Neural progenitor cell (in vitro differentiated cells): Measurements from ENCODE around the gene KCNMA1. TPM values are rescaled to one million over a fixed set of nuclear protein-coding genes. Genes with fewer than 3 reads are reported as not detected.

Source experiments
- DNase-seq: peaks from one replicate; pipeline ENCODE4 v3.0.0-alpha.2; 2016; ENCODE audit warnings: low spot score
- H2AFZ ChIP-seq: fragments of 200-600 bp; sonication (generic); replicated peaks from 2 replicates; pipeline ENCODE4 v1.6.1; 2016; ENCODE audit warnings: antibody characterized with exemption
- H3F3A ChIP-seq: fragments of 200-600 bp; sonication (generic); 2 replicates; pipeline ENCODE4 v1.6.1; 2016; ENCODE audit warnings: antibody characterized with exemption, low read depth
- H3K27ac ChIP-seq: fragments of 200-600 bp; sonication (generic); 2 replicates; pipeline ENCODE4 v1.5.1; 2016; ENCODE audit warnings: mild to moderate bottlenecking
- H3K27me3 ChIP-seq: fragments of 200-600 bp; sonication (generic); 2 replicates; pipeline ENCODE4 v1.6.1; 2016; ENCODE audit warnings: mild to moderate bottlenecking, moderate library complexity
- H3K36me3 ChIP-seq: fragments of 200-600 bp; sonication (generic); 2 replicates; pipeline ENCODE4 v1.5.1; 2016
- H3K4me1 ChIP-seq: fragments of 200-600 bp; sonication (generic); 2 replicates; pipeline ENCODE4 v1.6.1; 2016; ENCODE audit warnings: mixed run types
- H3K4me2 ChIP-seq: fragments of 200-600 bp; sonication (generic); 2 replicates; pipeline ENCODE4 v1.6.1; 2016
- H3K4me3 ChIP-seq: fragments of 200-600 bp; sonication (generic); 2 replicates; pipeline ENCODE4 v1.5.1; 2016
- H3K79me2 ChIP-seq: fragments of 200-600 bp; sonication (generic); 2 replicates; pipeline ENCODE4 v1.6.1; 2016; ENCODE audit warnings: low read depth
- H3K9ac ChIP-seq: fragments of 200-600 bp; sonication (generic); 2 replicates; pipeline ENCODE4 v1.6.1; 2016
- H3K9me3 ChIP-seq: fragments of 200-600 bp; sonication (generic); 2 replicates; pipeline ENCODE4 v1.5.1; 2016; ENCODE audit warnings: low read depth
- H4K20me1 ChIP-seq: fragments of 200-600 bp; sonication (generic); 2 replicates; pipeline ENCODE4 v1.6.1; 2016; ENCODE audit warnings: low read depth
- H3K27ac Mint-ChIP-seq: 3 replicates; pipeline ENCODE4 v1.8.0; 2021; ENCODE audit warnings: mixed read lengths
- H3K27me3 Mint-ChIP-seq: 2 replicates; pipeline ENCODE4 v1.8.0; 2022; ENCODE audit warnings: low read depth, mild to moderate bottlenecking, inconsistent platforms, moderate library complexity, mixed read lengths; ENCODE audit not compliant: insufficient read depth
- H3K36me3 Mint-ChIP-seq: 3 replicates; pipeline ENCODE4 v1.8.0; 2021; ENCODE audit warnings: mixed read lengths
- H3K4me1 Mint-ChIP-seq: 3 replicates; pipeline ENCODE4 v1.8.0; 2021; ENCODE audit warnings: mixed read lengths
- H3K4me3 Mint-ChIP-seq: 3 replicates; pipeline ENCODE4 v1.8.0; 2021; ENCODE audit warnings: mild to moderate bottlenecking, moderate library complexity, mixed read lengths
- H3K9me3 Mint-ChIP-seq: 3 replicates; pipeline ENCODE4 v1.8.0; 2020; ENCODE audit warnings: mixed read lengths
- CTCF ChIP-seq: fragments of 200-600 bp; sonication (generic); IDR thresholded peaks from 2 replicates; pipeline ENCODE4 v1.5.1; 2017; ENCODE audit warnings: antibody characterized with exemption, mild to moderate bottlenecking
- EZH2 ChIP-seq: fragments of 200-600 bp; sonication (generic); IDR thresholded peaks from 2 replicates; pipeline ENCODE4 v1.6.1; 2017; ENCODE audit warnings: antibody characterized with exemption, mild to moderate bottlenecking, moderate library complexity
- EZH2phosphoT487 ChIP-seq: fragments of 200-600 bp; sonication (generic); IDR thresholded peaks from 2 replicates; pipeline ENCODE4 v1.6.1; 2017; ENCODE audit warnings: antibody characterized with exemption
- total RNA-seq: library from RNA; depleted of rRNA; stranded (reverse); fragments of >200 nt; gene quantifications from 2 replicates; pipeline ENCODE4 v1.2.3, GENCODE V29; 2015; ENCODE audit warnings: low replicate concordance

Gene KCNMA1
- total RNA-seq, 1 donor from 2014 or later: 2.4 TPM

GRCh38 chr10:77325233-77325537 is 312.4 kb downstream of the KCNMA1 start:
- Histone ChIP-seq H2AFZ (no peak overlapping the region), H3K36me3 (no peaks in the 10 kb centered on the region), H3K4me2 (no peak overlapping the region), H3F3A (no peaks in the 10 kb centered on the region), H3K4me3 (no peak overlapping the region), H4K20me1 (peaks cover 4% of the 10 kb centered on the region), H3K4me1 (peaks cover 4% of the 10 kb centered on the region), H3K9ac (no peak overlapping the region), H3K27me3 (no peaks in the 10 kb centered on the region), H3K9me3 (no peaks in the 10 kb centered on the region), H3K27ac (no peak overlapping the region), H3K79me2 (no peaks in the 10 kb centered on the region)
- peak; percentile 28 for DNase-seq
- no peak for TF ChIP-seq EZH2
- no peak for TF ChIP-seq EZH2phosphoT487
- no peak for TF ChIP-seq CTCF
- Mint-ChIP-seq H3K4me3 (no peak overlapping the region), H3K36me3 (no peaks in the 10 kb centered on the region), H3K27ac (no peak overlapping the region), H3K4me1 (no peaks in the 10 kb centered on the region), H3K9me3 (no peaks in the 10 kb centered on the region), H3K27me3 (peaks cover 6% of the 10 kb centered on the region)

- Mint-ChIP-seq H3K27me3 (peaks cover 3% of the 10 kb centered on the region), H3K36me3 (no peaks in the 10 kb centered on the region), H3K9me3 (no peaks in the 10 kb centered on the region), H3K4me1 (no peaks in the 10 kb centered on the region), H3K4me3 (no peak overlapping the region), H3K27ac (no peak overlapping the region)
- Histone ChIP-seq H4K20me1 (no peaks in the 10 kb centered on the region), H3K9me3 (no peaks in the 10 kb centered on the region), H3K27ac (no peak overlapping the region), H3K9ac (no peak overlapping the region), H3K36me3 (no peaks in the 10 kb centered on the region), H3K4me1 (peaks cover 4% of the 10 kb centered on the region), H3K4me3 (no peak overlapping the region), H3K27me3 (no peaks in the 10 kb centered on the region), H2AFZ (no peak overlapping the region), H3F3A (no peaks in the 10 kb centered on the region), H3K4me2 (no peak overlapping the region), H3K79me2 (no peaks in the 10 kb centered on the region)
- TF ChIP-seq EZH2phosphoT487: no peak
- TF ChIP-seq CTCF: no peak
- no peak for TF ChIP-seq EZH2
- DNase-seq: no peak
Measured at GRCh38 chr10:77321838-77322237, 315.8 kb downstream of the KCNMA1 start.

GRCh38 chr10:77320971-77321471 is 316.6 kb downstream of the KCNMA1 start:
- Histone ChIP-seq H3F3A (no peaks in the 10 kb centered on the region), H3K4me3 (no peak overlapping the region), H4K20me1 (no peaks in the 10 kb centered on the region), H3K4me2 (no peak overlapping the region), H3K4me1 (peaks cover 4% of the 10 kb centered on the region), H3K27me3 (no peaks in the 10 kb centered on the region), H3K9me3 (no peaks in the 10 kb centered on the region), H2AFZ (no peak overlapping the region), H3K27ac (no peak overlapping the region), H3K79me2 (no peaks in the 10 kb centered on the region), H3K36me3 (no peaks in the 10 kb centered on the region), H3K9ac (no peak overlapping the region)
- Mint-ChIP-seq H3K4me1 (no peaks in the 10 kb centered on the region), H3K27me3 (peaks cover 3% of the 10 kb centered on the region), H3K36me3 (no peaks in the 10 kb centered on the region), H3K27ac (no peak overlapping the region), H3K4me3 (no peak overlapping the region), H3K9me3 (no peaks in the 10 kb centered on the region)
- TF ChIP-seq EZH2 (no peak), CTCF (no peak), EZH2phosphoT487 (no peak)
- DNase-seq: no peak
